Natural killer cell (primary cell): ENCODE data around the gene CCDC178. TPM values are rescaled to one million over a fixed set of nuclear protein-coding genes. Genes with fewer than 3 reads are reported as not detected.

Source experiments
- ATAC-seq, 3 donors: fragments of 150-1000 bp in 2 of 3; fragments of 200-7000 bp in 1 of 3; cut with Tn5 transposase; 1 replicate in 1 of 3; 2 replicates in 2 of 3; pipeline ENCODE4 v1.10.0; 2021; ENCODE audit warnings: mild to moderate bottlenecking in 2 of 3, moderate library complexity in 2 of 3
- DNase-seq, 2 donors: peaks; one replicate each; pipeline versions ENCODE4 v3.0.0 to v3.0.0-alpha.2; 2013 to 2021; ENCODE audit warnings: mixed read lengths in 1 of 2
- H3K27ac ChIP-seq: one replicate; pipeline ENCODE4 v1.5.1; 2013; ENCODE audit warnings: mild to moderate bottlenecking, low read length
- H3K27me3 ChIP-seq: one replicate; pipeline ENCODE4 v1.6.1; 2013; ENCODE audit warnings: low read length; ENCODE audit not compliant: control insufficient read depth, insufficient read depth
- H3K36me3 ChIP-seq: one replicate; pipeline ENCODE4 v1.6.1; 2013; ENCODE audit warnings: low read length; ENCODE audit not compliant: control insufficient read depth, insufficient read depth
- H3K4me1 ChIP-seq: one replicate; pipeline ENCODE4 v1.6.1; 2013; ENCODE audit warnings: low read length; ENCODE audit not compliant: control insufficient read depth, insufficient read depth
- H3K4me3 ChIP-seq: one replicate; pipeline ENCODE4 v1.5.1; 2013; ENCODE audit warnings: low read length
- H3K9me3 ChIP-seq: one replicate; pipeline ENCODE4 v1.6.1; 2013; ENCODE audit warnings: low read length; ENCODE audit not compliant: control insufficient read depth, insufficient read depth
- H3K27ac Mint-ChIP-seq, 2 donors: one replicate each; pipeline ENCODE4 v1.8.0; 2022; ENCODE audit warnings: mild to moderate bottlenecking in 2 of 2, mixed read lengths in 2 of 2, moderate library complexity in 1 of 2
- H3K27me3 Mint-ChIP-seq, 2 donors: one replicate each; pipeline ENCODE4 v1.8.0; 2022; ENCODE audit warnings: low read depth in 2 of 2, mixed read lengths in 2 of 2
- H3K36me3 Mint-ChIP-seq: one replicate; pipeline ENCODE4 v1.8.0; 2022; ENCODE audit warnings: mixed read lengths
- H3K4me1 Mint-ChIP-seq, 2 donors: one replicate each; pipeline ENCODE4 v1.8.0; 2022; ENCODE audit warnings: mixed read lengths in 2 of 2
- H3K4me3 Mint-ChIP-seq: one replicate; pipeline ENCODE4 v1.8.0; 2022; ENCODE audit warnings: mild to moderate bottlenecking, moderate library complexity, mixed read lengths
- H3K9me3 Mint-ChIP-seq, 2 donors: one replicate each; pipeline ENCODE4 v1.8.0; 2022; ENCODE audit warnings: mixed read lengths in 2 of 2
- CTCF ChIP-seq: fragments of 200-600 bp; IDR thresholded peaks from one replicate; pipeline ENCODE4 v1.8.0; 2022; ENCODE audit warnings: antibody characterized with exemption
- WGBS: methylation state at CpG from one replicate; pipeline ENCODE4 v1.1.7; 2013; ENCODE audit warnings: missing lambda C conversion rate; ENCODE audit not compliant: insufficient coverage; 5-methylcytosine and 5-hydroxymethylcytosine counted together
- intact Hi-C: fragments of 100-400 bp; cut with micrococcal nuclease; formaldehyde crosslinking; loops from one replicate; pipeline ENCODE4 v1.14.2; 2022
- total RNA-seq, 4 donors: library from RNA; stranded (reverse); fragments of 120-200 nt in 1 of 4; gene quantifications; one replicate each; pipeline versions ENCODE4 v1.2.3 to v1.2.4, GENCODE V29; 2013 to 2022

The CCDC178 gene
- total RNA-seq, 3 donors from 2014 or later (not counting 1 experiment from before 2014, with no cell fraction given), result not detected

GRCh38 chr18:33062834-33063364 is 377.6 kb downstream of the CCDC178 start:
- no peak overlapping the region for H3K4me3 Mint-ChIP-seq
- H3K36me3 ChIP-seq, result no peaks in the 10 kb centered on the region
- H3K4me3 ChIP-seq, result no peak overlapping the region
- DNase-seq (no peak), ATAC-seq (no peak)
- no peaks in the 10 kb centered on the region for H3K27me3 ChIP-seq
- WGBS, result 86% methylated on average over 6 of the region's 6 CpGs
- no peaks in the 10 kb centered on the region for H3K27me3 Mint-ChIP-seq
- H3K9me3 ChIP-seq, result peaks cover 10% of the 10 kb centered on the region
- no peak overlapping the region for H3K27ac Mint-ChIP-seq
- no peaks in the 10 kb centered on the region for H3K4me1 ChIP-seq
- H3K36me3 Mint-ChIP-seq, result peaks cover 6% of the 10 kb centered on the region
- H3K4me1 Mint-ChIP-seq, result no peaks in the 10 kb centered on the region
- no peak for TF ChIP-seq CTCF
- H3K9me3 Mint-ChIP-seq, result peaks cover 21 to 22% of the 10 kb centered on the region in 2 donors
- intact Hi-C loops, result no loop called here
- no peak overlapping the region for H3K27ac ChIP-seq

- Histone ChIP-seq H3K4me3 (no peak overlapping the region), H3K4me1 (no peaks in the 10 kb centered on the region), H3K36me3 (no peaks in the 10 kb centered on the region), H3K27ac (no peak overlapping the region), H3K27me3 (no peaks in the 10 kb centered on the region), H3K9me3 (no peaks in the 10 kb centered on the region)
- intact Hi-C loops, result no loop called here
- Mint-ChIP-seq H3K36me3 (no peaks in the 10 kb centered on the region), H3K27ac (no peak overlapping the region), H3K9me3 (peaks cover 2 to 8% of the 10 kb centered on the region in 2 donors), H3K4me3 (no peak overlapping the region), H3K4me1 (no peaks in the 10 kb centered on the region), H3K27me3 (no peaks in the 10 kb centered on the region)
- ATAC-seq (no peak), DNase-seq (no peak)
- TF ChIP-seq CTCF, result no peak
- WGBS, result 93% methylated on average over 2 of the region's 2 CpGs
Observed at GRCh38 chr18:33052886-33053285, 387.6 kb downstream of the CCDC178 start.

- Mint-ChIP-seq H3K27me3 (no peaks in the 10 kb centered on the region), H3K4me1 (no peaks in the 10 kb centered on the region), H3K36me3 (no peaks in the 10 kb centered on the region), H3K4me3 (no peak overlapping the region), H3K9me3 (peaks cover 2 to 8% of the 10 kb centered on the region in 2 donors), H3K27ac (no peak overlapping the region)
- ATAC-seq (no peak), DNase-seq (no peak)
- Histone ChIP-seq H3K27me3 (no peaks in the 10 kb centered on the region), H3K36me3 (no peaks in the 10 kb centered on the region), H3K9me3 (no peaks in the 10 kb centered on the region), H3K4me1 (no peaks in the 10 kb centered on the region), H3K27ac (no peak overlapping the region), H3K4me3 (no peak overlapping the region)
- WGBS, result 82% methylated on average over 4 of the region's 5 CpGs
- intact Hi-C loops, result no loop called here
- no peak for TF ChIP-seq CTCF
Observed at GRCh38 chr18:33051407-33051806, 389.1 kb downstream of the CCDC178 start.

- Mint-ChIP-seq H3K4me3 (no peak overlapping the region), H3K36me3 (peaks cover 12% of the 10 kb centered on the region), H3K4me1 (no peaks in the 10 kb centered on the region), H3K27ac (no peak overlapping the region), H3K27me3 (no peaks in the 10 kb centered on the region), H3K9me3 (peaks cover 18 to 19% of the 10 kb centered on the region in 2 donors)
- Histone ChIP-seq H3K36me3 (no peaks in the 10 kb centered on the region), H3K4me1 (no peaks in the 10 kb centered on the region), H3K4me3 (no peak overlapping the region), H3K27me3 (no peaks in the 10 kb centered on the region), H3K27ac (no peak overlapping the region), H3K9me3 (no peaks in the 10 kb centered on the region)
- DNase-seq (no peak), ATAC-seq (no peak)
- intact Hi-C loops, result no loop called here
- TF ChIP-seq CTCF, result no peak
Observed at GRCh38 chr18:33040213-33040612, 400.3 kb downstream of the CCDC178 start.
